Lung (tissue), 12 donors: Measurements from ENCODE around the gene NFATC2IP. TPM values are rescaled to one million over a fixed set of nuclear protein-coding genes. Genes with fewer than 3 reads are reported as not detected.
"Not testable (repeated sequence)": the region's sequence is repeated elsewhere in the genome, so short reads cannot be mapped to it uniquely, and the experiment has no call there.

Experiments
- ATAC-seq: fragments of 200-7000 bp; cut with Tn5 transposase; one replicate; pipeline ENCODE4 v1.9.1; 2020; ENCODE audit warnings: moderate number of reproducible peaks; ENCODE audit not compliant: insufficient read depth, low FRiP score
- DNase-seq, 3 donors: peaks; one replicate each; pipeline ENCODE4 v3.0.0-alpha.2; 2013 to 2017
- H3K27ac ChIP-seq, 2 donors: one replicate each; pipeline ENCODE4 v1.5.1; 2013; ENCODE audit warnings: mild to moderate bottlenecking in 2 of 2, moderate library complexity in 2 of 2, control low read depth in 1 of 2, inconsistent platforms in 1 of 2, low read depth in 1 of 2, low read length in 1 of 2
- H3K27me3 ChIP-seq, 3 donors: one replicate each; pipeline ENCODE4 v1.5.1; 2013; ENCODE audit warnings: low read length in 2 of 3; ENCODE audit not compliant: control insufficient read depth in 3 of 3, insufficient read depth in 3 of 3
- H3K36me3 ChIP-seq, 4 donors: one replicate each; pipeline ENCODE4 v1.5.1; 2013; ENCODE audit warnings: low read length in 4 of 4, mild to moderate bottlenecking in 1 of 4, moderate library complexity in 1 of 4; ENCODE audit not compliant: control insufficient read depth in 4 of 4, insufficient read depth in 4 of 4
- H3K4me1 ChIP-seq, 5 donors: one replicate each; pipeline ENCODE4 v1.5.1; 2013; ENCODE audit warnings: low read length in 5 of 5, mild to moderate bottlenecking in 2 of 5, moderate library complexity in 1 of 5; ENCODE audit not compliant: control insufficient read depth in 5 of 5, insufficient read depth in 5 of 5
- H3K4me3 ChIP-seq: one replicate; pipeline ENCODE4 v1.5.1; 2013; ENCODE audit warnings: mild to moderate bottlenecking, control low read depth, moderate library complexity
- H3K9ac ChIP-seq, 2 donors: one replicate each; pipeline ENCODE4 v1.5.1; 2013; ENCODE audit warnings: low read length in 2 of 2, control low read depth in 1 of 2; ENCODE audit not compliant: insufficient read depth in 1 of 2
- H3K9me3 ChIP-seq, 4 donors: one replicate each; pipeline ENCODE4 v1.5.1; 2013; ENCODE audit warnings: low read length in 3 of 4, mild to moderate bottlenecking in 1 of 4, moderate library complexity in 1 of 4; ENCODE audit not compliant: control insufficient read depth in 4 of 4, insufficient read depth in 3 of 4
- WGBS, 2 donors: extraction: QIAGEN DNeasy Blood & Tissue Kit; methylation state at CpG; one replicate each; pipeline ENCODE4 v1.1.7; 2013; 5-methylcytosine and 5-hydroxymethylcytosine counted together
- polyA plus RNA-seq, 2 donors: library from polyadenylated mRNA; stranded (reverse); fragments of 200-250 nt; gene quantifications; one replicate each; pipeline ENCODE4 v1.2.1, GENCODE V29; 2013
- total RNA-seq, 2 donors: library from RNA; depleted of rRNA in 1 of 2; stranded (reverse); fragments of >200 nt in 1 of 2; gene quantifications; one replicate each; pipeline ENCODE4 v1.2.1, GENCODE V29; 2014 to 2021
- TF ChIP-seq, protein P1 (sequence below): IDR thresholded peaks from 2 replicates; pipeline ENCODE4 v1.5.1; 2012; ENCODE audit warnings: mild to moderate bottlenecking; ENCODE audit errors: control extremely low read depth, extremely low read depth
- donor health status: control.
- donor health status: control.
- donor health status: Bipolar disorder and iron deficiency.
- donor health status: healthy.
- donor health status: DM: yes; HTN: yes; CAD: no.

Gene NFATC2IP
- total and polyA plus RNA-seq, 4 donors: 21.0 to 37.0 (median 27.4) TPM

DNA sequence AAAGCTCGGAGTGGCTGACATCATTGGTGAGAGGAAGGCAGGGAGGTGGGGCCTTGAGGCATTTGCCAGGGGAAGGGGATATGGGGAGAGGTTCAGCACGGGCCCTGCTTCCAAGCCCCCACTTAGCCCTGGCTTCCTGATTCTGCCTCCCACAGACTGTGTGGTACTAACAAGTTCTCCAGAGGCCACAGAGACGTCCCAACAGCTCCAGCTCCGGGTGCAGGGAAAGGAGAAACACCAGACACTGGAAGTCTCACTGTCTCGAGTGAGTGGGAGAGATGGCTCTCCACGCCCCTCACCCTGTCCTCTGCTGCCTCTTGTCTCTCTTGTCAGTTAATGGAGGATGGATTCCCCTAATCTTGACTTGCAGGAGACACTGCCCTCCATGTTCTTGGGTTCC, 8.1 kb downstream of the NFATC2IP start:
- ATAC-seq (no peak), DNase-seq (no peak)
- TF ChIP-seq, protein P1, sequence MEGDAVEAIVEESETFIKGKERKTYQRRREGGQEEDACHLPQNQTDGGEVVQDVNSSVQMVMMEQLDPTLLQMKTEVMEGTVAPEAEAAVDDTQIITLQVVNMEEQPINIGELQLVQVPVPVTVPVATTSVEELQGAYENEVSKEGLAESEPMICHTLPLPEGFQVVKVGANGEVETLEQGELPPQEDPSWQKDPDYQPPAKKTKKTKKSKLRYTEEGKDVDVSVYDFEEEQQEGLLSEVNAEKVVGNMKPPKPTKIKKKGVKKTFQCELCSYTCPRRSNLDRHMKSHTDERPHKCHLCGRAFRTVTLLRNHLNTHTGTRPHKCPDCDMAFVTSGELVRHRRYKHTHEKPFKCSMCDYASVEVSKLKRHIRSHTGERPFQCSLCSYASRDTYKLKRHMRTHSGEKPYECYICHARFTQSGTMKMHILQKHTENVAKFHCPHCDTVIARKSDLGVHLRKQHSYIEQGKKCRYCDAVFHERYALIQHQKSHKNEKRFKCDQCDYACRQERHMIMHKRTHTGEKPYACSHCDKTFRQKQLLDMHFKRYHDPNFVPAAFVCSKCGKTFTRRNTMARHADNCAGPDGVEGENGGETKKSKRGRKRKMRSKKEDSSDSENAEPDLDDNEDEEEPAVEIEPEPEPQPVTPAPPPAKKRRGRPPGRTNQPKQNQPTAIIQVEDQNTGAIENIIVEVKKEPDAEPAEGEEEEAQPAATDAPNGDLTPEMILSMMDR: no peak
- 92 to 95% methylated on average over 6 of the region's 6 CpGs for WGBS, 2 donors
- Histone ChIP-seq H3K27ac (no peak overlapping the region), H3K27me3 (no peaks in the 10 kb centered on the region), H3K4me1 (no peaks in the 10 kb centered on the region), H3K9me3 (no peaks in the 10 kb centered on the region), H3K4me3 (no peak overlapping the region), H3K9ac (no peak overlapping the region), H3K36me3 (peaks cover 15 to 52% (median 34%) of the 10 kb centered on the region in 4 donors)

GRCh38 chr16:28964072-28964471, 13.3 kb downstream of the NFATC2IP start:
- Histone ChIP-seq H3K36me3 (peaks cover 8 to 31% (median 22%) of the 10 kb centered on the region in 4 donors), H3K9me3 (peaks cover 0 to 2% (median 0%) of the 10 kb centered on the region in 4 donors), H3K27me3 (no peaks in the 10 kb centered on the region), H3K27ac (no peak overlapping the region), H3K4me1 (no peaks in the 10 kb centered on the region), H3K4me3 (no peak overlapping the region), H3K9ac (no peak overlapping the region)
- no peak for DNase-seq
- TF ChIP-seq, protein P1: no peak
- WGBS, 2 donors: 82 to 95% methylated on average over 3 of the region's 3 CpGs
- no peak for ATAC-seq

DNA sequence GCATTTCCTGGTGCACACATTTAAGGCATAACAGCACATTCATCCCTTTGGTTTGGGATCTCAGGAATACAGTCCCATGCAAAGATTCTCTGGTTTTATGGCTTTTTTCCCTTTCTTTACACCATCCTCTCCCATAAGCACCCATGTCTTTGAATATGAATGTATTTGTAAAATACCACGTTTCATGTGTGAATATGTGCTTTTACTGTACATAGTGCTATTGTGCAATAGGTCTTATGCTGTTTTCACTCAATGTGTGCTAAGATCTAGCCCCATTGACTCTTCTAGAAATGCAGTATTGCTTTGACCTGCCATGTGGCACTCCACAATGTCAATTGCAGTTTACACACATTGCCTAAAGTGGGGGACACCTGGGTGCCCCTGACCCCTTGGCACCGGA, 13.8 kb downstream of the NFATC2IP start:
- Histone ChIP-seq H3K36me3 (peaks cover 8 to 29% (median 20%) of the 10 kb centered on the region in 4 donors), H3K4me3 (no peak overlapping the region), H3K27ac (no peak overlapping the region), H3K27me3 (no peaks in the 10 kb centered on the region), H3K4me1 (no peaks in the 10 kb centered on the region), H3K9ac (no peak overlapping the region), H3K9me3 (peaks cover 0 to 2% (median 0%) of the 10 kb centered on the region in 4 donors)
- 92 to 97% methylated on average over 2 of the region's 2 CpGs for WGBS, 2 donors
- no peak for DNase-seq
- TF ChIP-seq, protein P1: no peak
- ATAC-seq: no peak

- DNase-seq: no peak
- ATAC-seq: no peak
- 88 to 91% methylated on average over 4 of the region's 4 CpGs for WGBS, 2 donors
- Histone ChIP-seq H3K4me3 (no peak overlapping the region), H3K36me3 (peaks cover 5 to 21% (median 13%) of the 10 kb centered on the region in 4 donors), H3K4me1 (no peaks in the 10 kb centered on the region), H3K9ac (no peak overlapping the region), H3K27me3 (no peaks in the 10 kb centered on the region), H3K9me3 (peaks cover 0 to 2% (median 0%) of the 10 kb centered on the region in 4 donors), H3K27ac (no peak overlapping the region)
- TF ChIP-seq, protein P1: no peak
Measured at GRCh38 chr16:28967156-28967555, 16.4 kb downstream of the NFATC2IP start.

GRCh38 chr16:28969696-28970095, 19.0 kb downstream of the NFATC2IP start:
- not testable (repeated sequence) for DNase-seq, H3K27me3 ChIP-seq, H3K27ac ChIP-seq, ATAC-seq, H3K9ac ChIP-seq, H3K4me3 ChIP-seq, H3K4me1 ChIP-seq, H3K36me3 ChIP-seq, H3K9me3 ChIP-seq
- 89 to 91% methylated on average over 2 of the region's 2 CpGs for WGBS, 2 donors
